Measurements from ENCODE around the gene COMMD9.
A peak's percentile ranks its signal among the peaks of the same experiment; 100 is the strongest.
"Not testable (repeated sequence)": the region's sequence is repeated elsewhere in the genome, so short reads cannot be mapped to it uniquely, and the experiment has no call there.

COMMD9 gene

GRCh38 chr11:36289226-36289852 is at the start of gene COMMD9:
Gene COMMD9 (minus strand): TSS chr11:36289424. CDS start chr11:36289412, 12 bp downstream.
- peak; percentile 93 for DNase-seq (ENCODE audit: low read depth, low spot score)
- TF ChIP-seq CTCF (IDR thresholded peaks at IDR 0.05; ENCODE audit: low read depth, low read length), result no peak
- in situ Hi-C loops (cut with HindIII; ENCODE audit: low sequenced_read_pairs), result no loop called here
- peak within 1 kb of the TSS; percentile 83 for H3K4me3 ChIP-seq (ENCODE audit: low read depth, low read length)

- H3K4me3 ChIP-seq (ENCODE audit: low read depth, low read length), result no peak overlapping the region
- in situ Hi-C loops (cut with HindIII; ENCODE audit: low sequenced_read_pairs), result no loop called here
- DNase-seq (ENCODE audit: low read depth, low spot score), result peak; percentile 38
- no peak for TF ChIP-seq CTCF (IDR thresholded peaks at IDR 0.05; ENCODE audit: low read depth, low read length)
Measured at GRCh38 chr11:36333897-36334296, 44.7 kb upstream of the COMMD9 start.

- DNase-seq (ENCODE audit: low read depth, low spot score), result no peak
- H3K4me3 ChIP-seq (ENCODE audit: low read depth, low read length), result no peak overlapping the region
- in situ Hi-C loops (cut with HindIII; ENCODE audit: low sequenced_read_pairs), result no loop called here
- TF ChIP-seq CTCF (IDR thresholded peaks at IDR 0.05; ENCODE audit: low read depth, low read length), result no peak
Measured at GRCh38 chr11:36333468-36333867, 44.2 kb upstream of the COMMD9 start.

GRCh38 chr11:36330411-36330810 is 41.2 kb upstream of the COMMD9 start:
- no peak for TF ChIP-seq CTCF (IDR thresholded peaks at IDR 0.05; ENCODE audit: low read depth, low read length)
- in situ Hi-C loops (cut with HindIII; ENCODE audit: low sequenced_read_pairs), result no loop called here
- no peak overlapping the region for H3K4me3 ChIP-seq (ENCODE audit: low read depth, low read length)
- DNase-seq (ENCODE audit: low read depth, low spot score), result no peak

- TF ChIP-seq CTCF (IDR thresholded peaks at IDR 0.05; ENCODE audit: low read depth, low read length), result no peak
- peak; percentile 17 for DNase-seq (ENCODE audit: low read depth, low spot score)
- H3K4me3 ChIP-seq (ENCODE audit: low read depth, low read length), result no peak overlapping the region
- in situ Hi-C loops (cut with HindIII; ENCODE audit: low sequenced_read_pairs), result no loop called here
Measured at GRCh38 chr11:36328966-36329673, 39.9 kb upstream of the COMMD9 start.

GRCh38 chr11:36326524-36327419 is 37.5 kb upstream of the COMMD9 start:
- H3K4me3 ChIP-seq (ENCODE audit: low read depth, low read length), result no peak overlapping the region
- DNase-seq (ENCODE audit: low read depth, low spot score), result no peak
- TF ChIP-seq CTCF (IDR thresholded peaks at IDR 0.05; ENCODE audit: low read depth, low read length), result no peak
- in situ Hi-C loops (cut with HindIII; ENCODE audit: low sequenced_read_pairs), result no loop called here

- H3K4me3 ChIP-seq (ENCODE audit: low read depth, low read length); in situ Hi-C loops (cut with HindIII; ENCODE audit: low sequenced_read_pairs); DNase-seq (ENCODE audit: low read depth, low spot score): not testable (repeated sequence)
Measured at GRCh38 chr11:36325403-36325802, 36.2 kb upstream of the COMMD9 start.

- in situ Hi-C loops (cut with HindIII; ENCODE audit: low sequenced_read_pairs); H3K4me3 ChIP-seq (ENCODE audit: low read depth, low read length); DNase-seq (ENCODE audit: low read depth, low spot score): not testable (repeated sequence)
Measured at GRCh38 chr11:36324956-36325355, 35.7 kb upstream of the COMMD9 start.
